DMS53 treated with DMSO at 0.1 percent for 48 hours (cell line): ENCODE measurements around the gene WWOX.
A peak's percentile ranks its signal among the peaks of the same experiment; 100 is the strongest.

ENCODE experiments used
- DNase-seq: peaks from one replicate; lab custom pipeline; 2025; ENCODE audit not compliant: unreplicated experiment; lab: John Stamatoyannopoulos, UW

Gene WWOX

DNA sequence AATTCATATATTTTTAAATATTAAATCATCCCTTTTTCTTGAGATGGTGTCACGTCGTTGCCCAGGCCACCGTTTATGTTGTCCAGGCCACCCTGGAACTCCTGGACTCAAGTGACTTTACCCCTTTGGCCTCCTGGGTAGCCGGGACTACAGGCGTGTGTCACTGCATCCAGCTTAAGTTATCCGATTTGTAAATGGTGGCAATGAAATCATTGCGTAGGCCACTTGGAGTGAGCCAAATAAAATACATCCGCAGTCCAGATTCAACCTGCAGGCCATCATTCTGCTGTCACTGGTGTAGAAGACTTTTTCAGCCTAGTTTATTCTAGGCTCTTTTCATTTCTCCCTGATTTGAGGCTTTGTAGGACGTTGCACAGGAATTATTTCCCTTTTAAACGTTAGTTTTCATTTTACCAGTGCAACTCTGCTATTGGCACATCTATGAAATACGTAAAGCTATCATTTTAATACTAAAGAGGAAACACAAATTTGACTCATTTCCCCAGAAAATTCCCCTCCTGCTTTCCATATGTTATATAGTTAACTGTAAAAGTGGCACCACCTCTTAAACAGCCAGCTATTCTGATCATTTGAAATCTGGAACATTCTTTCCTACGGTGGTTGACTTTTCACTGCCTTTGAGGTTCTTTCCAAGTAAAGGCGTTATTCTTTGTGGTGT is 1051.3 kb downstream of the WWOX start:
- DNase-seq, result no peak

DNA sequence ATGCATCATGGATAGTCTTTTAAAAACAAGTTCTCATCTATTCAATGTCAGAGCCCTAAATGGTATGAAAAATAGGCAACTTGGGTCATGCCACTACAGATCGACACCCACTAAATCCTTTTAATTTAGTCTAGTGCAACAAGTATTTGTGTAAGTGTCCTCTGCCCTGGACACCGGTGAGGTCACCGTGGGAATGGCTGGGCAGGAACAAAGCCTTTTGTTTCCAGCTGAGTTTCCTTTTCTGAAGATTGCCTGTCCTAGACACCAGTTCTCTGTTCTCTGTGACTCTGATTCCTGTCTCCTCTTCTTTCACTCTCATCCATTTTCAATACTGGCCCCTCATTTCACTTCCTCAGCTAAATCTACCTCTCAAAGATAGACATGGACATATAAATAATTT is 1054.6 kb downstream of the WWOX start:
- DNase-seq, result no peak

DNA sequence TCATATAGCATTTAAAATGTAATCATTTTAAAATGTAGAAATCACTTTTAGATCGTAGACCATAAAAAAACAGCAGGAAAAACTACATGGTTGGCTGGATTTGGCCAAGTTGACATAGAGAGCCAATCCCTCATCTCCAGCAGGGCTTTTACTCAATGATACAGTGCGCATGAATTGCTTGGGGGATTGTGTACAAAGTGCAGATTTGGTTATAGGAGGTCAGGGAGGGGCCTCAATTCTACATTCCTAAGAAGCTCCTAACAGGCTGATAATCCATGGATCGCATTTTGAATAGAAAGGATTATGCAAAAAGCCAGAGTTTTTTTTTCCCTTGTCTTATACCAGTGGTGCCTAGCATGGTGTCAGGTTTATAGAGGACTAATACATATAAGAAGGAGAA is 1056.0 kb downstream of the WWOX start:
- no peak for DNase-seq

DNA sequence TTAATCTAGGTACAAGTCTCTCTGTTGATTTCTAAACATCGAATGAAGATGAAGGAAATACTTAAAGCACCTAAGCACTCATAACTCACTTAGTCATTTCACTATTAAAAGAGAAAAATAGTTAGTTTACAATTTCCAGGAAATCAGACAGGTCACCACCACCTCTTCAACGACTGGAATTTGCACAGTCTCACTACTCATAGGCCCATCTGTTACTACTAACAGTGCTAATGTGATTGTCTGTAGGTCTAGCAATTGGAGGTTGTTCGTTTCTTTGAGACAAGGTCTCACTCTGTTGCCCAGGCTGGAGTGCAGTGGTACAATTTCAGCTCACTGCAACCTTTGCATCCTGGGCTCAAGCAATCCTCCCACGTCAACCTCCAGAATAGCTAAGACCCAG is 1056.5 kb downstream of the WWOX start:
- no peak for DNase-seq

DNA sequence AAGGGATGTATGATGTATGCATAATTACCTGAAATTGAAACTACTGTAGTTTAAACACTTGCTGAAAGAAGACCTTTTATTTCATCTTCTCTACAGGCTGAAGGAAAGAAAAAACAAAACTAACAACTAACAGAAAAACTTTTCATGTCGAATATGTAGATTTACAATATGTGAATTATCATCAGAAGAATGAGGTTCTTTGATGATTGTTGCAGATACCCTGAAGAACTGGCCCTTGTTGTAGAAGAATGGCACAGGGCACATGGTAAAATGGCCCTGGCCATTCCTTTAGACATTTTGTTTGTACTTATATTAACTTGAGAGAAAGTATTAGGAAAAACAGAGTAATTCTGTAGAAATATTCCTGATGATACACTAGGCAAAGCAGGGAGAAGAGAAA is 1057.3 kb downstream of the WWOX start:
- no peak for DNase-seq

DNA sequence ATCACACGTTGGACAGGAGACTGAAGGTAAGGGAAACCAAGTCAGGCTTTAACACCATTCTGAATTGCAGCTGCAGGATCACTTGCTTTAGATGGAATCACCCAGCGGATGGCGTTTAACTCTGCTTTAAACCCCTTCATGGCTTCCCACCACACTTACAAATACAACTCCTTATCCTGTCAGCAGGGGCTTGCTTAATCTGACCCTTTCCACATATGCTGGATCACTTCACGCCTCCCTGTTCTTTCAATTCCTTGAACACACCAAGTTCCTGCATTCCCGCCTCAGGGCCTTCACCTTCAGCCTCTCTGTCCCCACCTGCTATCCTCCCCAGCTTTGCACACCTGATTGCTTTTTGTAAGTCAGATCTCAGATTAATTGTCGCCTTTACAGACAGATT is 1058.9 kb downstream of the WWOX start:
- no peak for DNase-seq

DNA sequence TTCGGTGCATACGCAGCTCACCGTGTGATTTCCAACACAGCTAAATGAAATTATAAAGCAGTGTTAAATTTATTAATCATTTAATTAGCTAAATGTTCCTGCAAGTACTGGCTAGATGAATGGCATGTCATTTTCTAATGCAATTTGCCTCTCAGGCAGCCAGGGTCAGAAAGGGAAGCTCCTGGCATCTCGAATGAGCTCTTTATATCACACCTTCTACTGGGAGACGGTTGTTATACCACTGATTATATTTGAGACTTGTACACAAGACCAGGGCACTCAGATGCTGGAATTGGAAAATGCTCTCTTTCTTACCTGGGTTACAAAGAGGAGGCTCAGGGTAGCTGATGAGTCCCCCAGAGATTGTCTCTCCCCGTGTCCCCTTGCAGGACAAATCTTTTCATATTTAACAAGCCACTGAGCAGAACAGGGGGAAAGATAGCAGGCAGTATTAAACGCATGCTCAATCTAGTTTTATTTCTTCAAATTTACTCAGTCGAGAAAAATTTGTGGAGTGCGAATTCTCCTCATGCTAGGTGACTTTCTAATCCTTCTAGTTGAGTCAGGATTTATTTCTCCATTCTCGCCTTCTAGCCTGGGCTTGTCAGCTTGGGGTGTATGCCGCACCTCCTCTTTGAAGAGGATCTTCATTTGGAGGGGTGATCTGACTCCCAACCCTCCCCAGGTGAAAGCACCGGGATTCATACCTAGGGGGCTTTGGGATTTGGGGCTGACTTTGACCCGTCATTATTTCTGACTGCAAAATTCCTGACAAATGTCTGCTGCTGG is 1060.0 kb downstream of the WWOX start:
- DNase-seq, result no peak

DNA sequence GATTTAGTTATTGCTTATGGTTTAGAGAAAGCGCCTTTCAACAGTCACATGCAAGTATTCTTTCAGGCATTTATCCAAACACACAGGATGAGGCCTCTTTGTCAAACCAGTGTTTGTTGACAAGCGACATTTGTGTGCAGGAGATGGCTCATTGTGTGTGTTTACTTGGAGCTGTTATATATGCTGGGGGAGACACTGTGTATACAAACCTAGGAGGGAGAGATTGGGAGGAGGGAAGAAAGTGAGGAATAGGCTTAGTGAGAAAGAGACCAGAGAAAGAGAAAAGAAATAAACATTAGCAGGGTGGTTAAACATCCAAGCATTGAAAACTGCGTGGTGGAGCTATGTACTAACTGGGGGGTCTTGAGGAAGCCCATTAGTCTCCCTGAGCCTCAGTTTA is 1063.5 kb downstream of the WWOX start:
- peak; percentile 17 for DNase-seq

DNA sequence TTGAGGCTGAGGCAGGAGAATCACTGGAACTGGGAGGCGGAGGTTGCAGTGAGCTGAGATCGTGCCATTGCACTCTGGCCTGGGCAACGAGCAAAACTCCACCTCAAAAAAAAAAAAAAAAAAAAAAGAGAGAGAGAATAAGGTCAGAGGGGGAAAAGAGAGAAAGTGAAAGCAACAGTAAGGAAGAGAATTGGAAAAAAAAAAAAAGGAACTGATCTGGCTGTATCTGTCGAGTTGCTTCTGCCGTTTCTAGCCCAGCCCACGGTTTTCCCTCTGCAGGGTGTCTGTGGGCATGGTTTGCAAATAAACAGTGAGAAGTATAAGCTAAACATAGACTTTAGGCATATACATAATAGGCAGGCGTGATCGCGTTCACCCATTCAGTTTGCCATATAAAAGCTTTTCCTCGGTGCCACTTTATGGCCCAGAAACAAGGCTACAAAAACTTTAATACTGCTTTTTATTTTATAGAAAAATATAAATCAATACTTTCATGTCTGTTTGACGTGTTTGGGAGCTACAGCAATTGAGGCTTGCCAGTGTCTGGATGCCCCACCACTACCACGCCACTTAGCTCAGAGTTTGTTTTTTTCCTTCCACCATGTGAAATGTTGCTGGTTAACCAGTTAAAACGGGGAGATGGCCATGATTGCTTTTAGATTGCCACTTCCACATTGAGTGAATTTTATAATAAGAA is 1064.4 kb downstream of the WWOX start:
- no peak for DNase-seq

DNA sequence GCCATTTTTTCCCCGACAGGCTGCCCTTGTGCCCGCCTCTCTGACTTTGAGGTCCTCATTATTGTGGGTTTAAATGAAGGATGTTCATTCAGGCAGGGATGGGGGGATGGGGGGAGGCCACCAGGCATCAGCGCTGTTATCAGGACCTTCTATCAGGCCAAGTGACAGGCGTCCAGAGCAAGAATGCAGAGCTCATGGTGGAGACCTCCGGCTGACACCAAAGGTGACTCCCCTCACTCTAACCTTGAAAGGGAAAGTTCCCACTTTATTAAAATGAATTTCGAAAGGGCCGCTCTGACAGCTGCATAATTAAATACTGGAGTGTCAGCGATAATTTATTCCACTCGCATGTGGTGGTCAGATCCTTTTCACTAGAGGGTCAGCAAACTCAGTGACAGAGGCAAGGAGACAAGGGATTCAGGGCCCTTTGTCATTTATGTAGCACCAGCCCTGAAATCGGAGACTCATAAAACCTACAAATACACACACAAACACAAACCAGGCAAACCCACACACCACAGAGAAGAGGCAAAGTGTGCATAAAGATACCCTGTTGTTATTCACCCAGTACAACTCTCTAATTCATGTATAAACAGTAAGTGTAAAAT is 1065.0 kb downstream of the WWOX start:
- DNase-seq, result no peak

DNA sequence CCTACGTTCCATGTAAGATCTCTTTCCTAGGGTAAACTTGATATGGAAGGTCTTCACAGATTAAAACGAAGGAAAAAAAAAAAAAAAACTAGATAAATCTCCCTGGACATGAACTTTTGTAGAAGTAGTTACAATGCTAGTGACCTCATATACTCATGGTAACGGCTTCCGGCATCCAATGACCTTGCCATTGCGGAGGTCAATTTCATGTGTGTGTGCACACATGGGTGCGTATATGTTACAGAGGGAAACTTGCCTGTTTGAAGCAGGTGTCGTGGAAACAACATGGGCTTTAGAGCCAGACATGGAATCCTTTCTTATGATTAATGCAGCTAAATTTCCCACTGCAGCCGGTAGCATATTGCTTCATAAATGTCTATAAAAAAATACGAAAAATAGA is 1065.6 kb downstream of the WWOX start:
- no peak for DNase-seq

DNA sequence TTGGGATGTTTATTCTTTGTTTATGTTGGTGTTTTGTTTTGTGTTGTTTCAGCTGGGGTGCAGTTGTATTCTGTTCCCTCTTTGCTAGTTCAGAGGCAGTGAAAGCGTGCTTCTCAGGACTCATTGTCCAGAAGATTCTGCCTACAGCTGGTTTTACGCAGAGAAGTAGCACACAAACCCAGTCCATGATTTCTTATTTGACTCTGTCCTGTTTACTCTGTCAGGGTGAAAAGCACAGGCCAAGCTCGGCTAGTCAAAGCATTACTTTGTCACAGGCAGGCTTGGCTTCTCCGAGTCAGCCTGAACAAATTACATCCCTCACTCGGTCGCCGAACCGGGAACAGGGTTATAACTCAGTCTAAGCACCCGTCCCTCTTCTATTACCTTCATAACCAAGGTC is 1066.1 kb downstream of the WWOX start:
- DNase-seq, result no peak

DNA sequence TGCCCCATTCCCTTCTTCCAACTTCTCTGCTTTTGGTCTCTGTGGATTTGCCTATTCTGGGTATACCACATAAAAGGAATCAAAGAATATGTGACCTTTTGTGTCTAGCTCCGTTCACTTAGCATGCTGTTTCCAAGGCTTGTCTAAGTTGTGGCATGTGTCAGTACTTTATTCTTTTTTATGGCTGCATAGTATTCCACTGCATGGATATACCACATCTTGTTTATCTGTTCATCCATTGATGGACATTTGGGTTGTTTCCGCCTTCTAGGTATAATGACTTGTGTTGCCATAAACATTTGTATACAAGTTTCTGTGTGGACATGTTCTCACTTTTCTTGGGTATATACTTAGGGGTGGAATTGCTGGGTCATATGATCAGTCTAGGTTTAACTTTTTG is 1068.4 kb downstream of the WWOX start:
- DNase-seq, result no peak

DNA sequence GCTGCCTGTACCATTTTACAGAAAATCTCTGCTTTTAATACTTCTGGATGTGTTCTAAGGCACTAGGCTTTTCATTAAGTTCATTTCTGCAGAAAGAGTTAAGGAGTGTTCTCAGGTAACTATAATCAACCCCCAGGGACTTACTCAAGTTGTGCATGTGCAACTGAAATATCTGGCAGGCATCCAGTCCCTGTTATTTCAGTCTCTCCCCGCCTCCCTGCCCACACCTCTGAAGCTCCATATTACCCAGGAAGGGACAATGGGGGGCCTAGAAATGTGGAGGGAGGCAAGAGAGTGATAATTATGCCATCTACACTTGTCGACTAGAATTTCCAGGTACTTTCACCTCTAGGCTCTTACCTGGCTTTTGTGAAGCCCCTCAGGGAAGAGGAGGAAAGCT is 1068.9 kb downstream of the WWOX start:
- no peak for DNase-seq

DNA sequence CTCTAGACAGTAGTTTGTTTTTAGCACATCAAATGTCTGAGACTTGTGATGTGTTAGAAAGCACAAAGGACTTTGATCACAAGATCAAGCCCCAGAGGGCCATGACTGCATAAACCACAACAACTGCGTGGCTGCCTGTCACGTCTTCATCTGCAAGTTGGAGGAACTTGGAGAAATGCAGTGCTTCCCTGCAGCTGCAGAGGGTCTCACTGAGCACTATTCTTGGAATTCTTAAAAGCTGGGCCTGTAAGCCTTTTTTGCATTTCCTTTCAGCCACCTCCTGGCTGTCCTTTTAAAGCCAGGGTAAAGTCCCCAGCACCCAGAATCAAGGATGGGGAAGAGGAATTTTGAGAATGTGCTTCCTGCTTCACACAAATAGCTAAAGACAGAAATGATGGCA is 1069.8 kb downstream of the WWOX start:
- no peak for DNase-seq

DNA sequence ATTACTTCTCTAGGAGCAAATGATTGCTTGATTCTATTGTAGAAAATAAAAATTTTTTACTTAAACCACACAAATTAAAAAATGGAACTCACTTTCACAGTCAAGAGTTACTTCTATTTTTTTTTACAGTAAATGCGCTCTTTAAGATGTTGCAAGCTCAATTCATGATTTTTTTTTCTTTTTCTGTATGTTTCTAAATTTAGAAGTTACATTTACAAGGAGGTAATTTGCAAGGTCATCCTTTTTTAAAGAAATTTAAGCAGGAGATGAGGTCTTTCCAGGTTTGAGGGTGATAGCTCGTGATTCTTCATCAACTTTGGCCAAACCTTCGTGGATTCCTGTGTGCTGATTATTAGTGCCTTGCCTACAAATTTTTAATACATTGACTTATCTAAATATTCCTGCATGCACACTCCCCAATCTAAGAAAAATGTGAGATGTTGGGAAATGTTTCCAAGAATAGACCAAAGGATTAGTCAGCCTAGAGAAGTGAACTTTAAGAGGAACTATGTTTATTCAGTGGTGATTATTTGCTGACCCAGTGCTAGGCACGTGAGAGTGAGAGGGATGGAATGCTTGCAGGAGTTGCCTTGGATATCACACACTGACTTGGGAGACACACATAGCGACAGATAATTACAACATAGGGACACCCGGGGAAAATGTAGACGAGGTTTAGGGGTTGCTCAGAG is 1071.2 kb downstream of the WWOX start:
- DNase-seq, result no peak

DNA sequence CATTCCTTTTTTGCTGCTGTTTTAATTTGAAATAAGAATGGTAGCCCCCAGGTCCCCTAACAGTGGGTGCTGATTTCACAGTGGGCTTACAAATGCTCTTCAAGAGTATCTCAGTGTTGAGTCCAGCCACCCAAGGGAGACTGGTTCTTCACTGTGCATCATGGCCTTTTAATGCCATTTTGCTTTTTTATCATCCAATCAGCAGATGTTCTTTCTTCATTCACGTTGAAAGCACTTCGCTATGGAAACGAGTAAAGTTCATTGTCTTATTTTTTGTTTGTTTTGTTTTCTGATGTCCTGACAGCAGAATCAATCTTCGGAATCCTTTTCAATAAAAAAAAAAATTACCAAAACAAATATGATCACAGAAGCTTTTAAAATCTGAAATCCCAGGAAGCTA is 1072.0 kb downstream of the WWOX start:
- DNase-seq, result no peak

DNA sequence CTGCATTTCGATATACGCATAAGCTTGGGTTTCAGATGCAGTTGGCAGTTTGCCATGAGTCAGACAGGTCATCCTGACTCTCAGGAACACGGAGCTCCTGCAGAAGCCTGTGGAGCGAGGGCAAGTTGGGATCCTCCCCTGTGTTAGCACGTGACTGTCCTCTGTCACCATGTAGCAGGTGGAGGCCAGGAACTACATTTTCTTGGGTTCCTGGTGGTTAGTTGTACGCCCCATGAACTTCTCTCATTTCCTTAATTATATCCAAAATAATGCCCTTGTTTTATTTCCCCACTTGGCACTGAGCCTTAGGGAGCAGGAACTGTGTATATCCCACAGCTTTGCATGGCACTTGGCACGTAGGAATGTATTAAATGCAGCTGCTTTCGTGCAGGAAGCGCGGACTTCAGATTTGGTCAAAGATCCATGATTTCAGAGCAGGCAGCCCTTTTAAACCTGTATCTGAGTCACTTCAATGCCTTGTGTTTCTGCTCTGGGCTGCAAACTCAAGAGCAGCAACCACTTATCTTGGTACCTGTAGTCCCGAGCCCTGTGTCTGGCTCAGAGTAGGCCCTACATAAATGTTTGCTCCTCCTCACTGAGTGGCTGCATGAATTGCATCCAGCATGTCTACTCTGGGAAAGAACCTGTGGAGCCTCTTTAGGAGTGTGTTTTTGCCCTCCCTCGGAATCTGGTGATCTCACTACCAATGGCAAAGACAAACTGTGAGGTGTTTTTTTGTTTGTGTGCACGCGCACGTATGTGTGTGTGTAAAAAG is 1072.7 kb downstream of the WWOX start:
- no peak for DNase-seq

DNA sequence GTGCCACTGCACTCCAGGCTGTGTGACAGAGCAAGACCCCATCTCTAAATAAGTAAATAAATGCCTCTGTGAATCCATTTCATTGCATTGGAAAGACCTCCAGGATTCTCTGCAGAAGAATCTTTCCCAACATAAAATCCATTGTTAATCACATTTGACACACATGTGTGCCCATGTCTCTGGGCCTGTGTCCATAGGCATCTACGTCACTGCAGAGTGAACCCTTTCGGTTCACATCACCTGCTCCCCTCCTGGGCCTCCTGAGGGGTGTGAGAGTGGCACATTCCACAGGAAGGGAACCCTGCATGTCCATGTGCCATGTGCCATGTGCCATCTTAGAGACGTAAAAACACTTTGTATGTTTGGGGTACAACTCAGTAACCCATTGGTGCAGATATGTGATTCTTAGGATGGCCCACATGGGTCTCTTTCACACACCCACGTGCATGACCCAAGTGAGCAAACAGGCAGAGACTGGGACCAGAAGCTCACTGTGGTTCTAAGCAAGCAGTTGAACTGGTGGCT is 1073.6 kb downstream of the WWOX start:
- no peak for DNase-seq

DNA sequence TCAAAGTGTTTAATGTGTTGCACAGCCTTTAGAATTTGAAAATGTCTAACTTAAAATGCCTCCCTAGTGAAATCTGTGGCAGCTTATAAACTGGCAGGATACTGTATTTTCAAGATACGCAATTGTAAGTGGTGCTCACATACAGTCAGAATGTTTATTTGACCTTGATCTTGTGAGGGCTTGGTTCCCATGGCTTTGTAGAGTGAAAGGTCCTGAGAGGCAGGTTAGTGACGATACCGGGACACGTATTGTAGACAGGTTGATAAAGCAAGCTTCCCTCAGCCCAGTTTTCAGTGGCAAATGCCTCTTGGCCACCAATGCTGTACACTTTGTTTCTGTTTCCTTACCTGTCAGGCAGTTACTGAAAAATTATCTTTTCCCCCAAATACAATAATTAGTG is 1074.5 kb downstream of the WWOX start:
- no peak for DNase-seq
